Measurements from ENCODE around the gene KPNA3. TPM values are rescaled to one million over a fixed set of nuclear protein-coding genes. Genes with fewer than 3 reads are reported as not detected.

KPNA3 gene
- total RNA-seq, 1 experiment from 2014 or later, result 35.0 TPM

- CTCF ChIA-PET, result no interaction called here
- intact Hi-C loops (cut with micrococcal nuclease; ENCODE audit: unreplicated experiment), result no loop called here
- H3K9me3 ChIP-seq (ENCODE audit: insufficient read depth, low read depth), result no peaks in the 10 kb centered on the region
- BruUV-seq (replicated peaks), result no TSS peak
- H2AFZ ChIP-seq, result no peak overlapping the region
- H3K9me2 ChIP-seq (ENCODE audit: insufficient read depth), result no peaks in the 10 kb centered on the region
- H3F3A ChIP-seq (ENCODE audit: insufficient read depth, low read depth), result peaks cover 18% of the 10 kb centered on the region; the same call in 1 of the 2 replicates
- no peaks in the 10 kb centered on the region for H3K27me3 ChIP-seq (ENCODE audit: insufficient read depth, low read depth)
- TF ChIP-seq CTCF (conservative IDR thresholded peaks at IDR 0.05) (no peak), EZH2 (IDR thresholded peaks at IDR 0.05; ENCODE audit: low read depth) (no peak)
- no peak overlapping the region for H3K27ac ChIP-seq
- no peak for DNase-seq
- no peak overlapping the region for H3K4me3 ChIP-seq
- 0 out of 2 replicates have a peak, but pooled peaks cover 3% of the 10 kb centered on the region for H3K4me1 ChIP-seq (replicated peaks; ENCODE audit: insufficient read depth)
- no peaks in the 10 kb centered on the region for H3K36me3 ChIP-seq (ENCODE audit: low read depth)
- H3K4me2 ChIP-seq, result no peak overlapping the region
- POLR2A ChIA-PET (ENCODE audit: unreplicated experiment), result no interaction called here
- no peaks in the 10 kb centered on the region for H3K79me2 ChIP-seq (ENCODE audit: low read depth)
- no peaks in the 10 kb centered on the region for H4K20me1 ChIP-seq (ENCODE audit: insufficient read depth)
Observed at GRCh38 chr13:49802426-49802825, 9.9 kb upstream of the KPNA3 start.

GRCh38 chr13:49791711-49792549 lies 552 bp downstream of the KPNA3 start:
- intact Hi-C loops (cut with micrococcal nuclease; ENCODE audit: unreplicated experiment), result loop anchor here (2.0 kb wide), 1 partner anchor 67 kb away; no protein-coding TSS in a partner anchor
- ChIA-PET CTCF (interaction anchor here (0.6 to 1.3 kb wide), 5 partner anchors 101 to 236 kb away, joined by 3 to 15 read pairs (median 4); partner anchors contain the start of gene EBPL), POLR2A (ENCODE audit: unreplicated experiment) (interaction anchor here (0.5 to 0.6 kb wide), 4 partner anchors 28 to 348 kb away, joined by 4 to 13 read pairs (median 6); partner anchors contain the start of genes ARL11, CAB39L and SETDB2)
- peak in 1 of 2 experiments; percentile 45 for DNase-seq
- TF ChIP-seq EZH2 (IDR thresholded peaks at IDR 0.05; ENCODE audit: low read depth), result no peak
- no peak for TF ChIP-seq CTCF (conservative IDR thresholded peaks at IDR 0.05)
- no peaks in the 10 kb centered on the region for H3K27me3 ChIP-seq (ENCODE audit: insufficient read depth, low read depth)
- H3K9me2 ChIP-seq (ENCODE audit: insufficient read depth), result no peaks in the 10 kb centered on the region
- peak overlapping the region; percentile 76 for H2AFZ ChIP-seq
- H3K4me2 ChIP-seq, result peak overlapping the region; percentile 77
- H3F3A ChIP-seq (ENCODE audit: insufficient read depth, low read depth), result peaks cover 22% of the 10 kb centered on the region
- H3K27ac ChIP-seq, result peak overlapping the region; percentile 79
- H3K4me1 ChIP-seq (replicated peaks; ENCODE audit: insufficient read depth), result peaks cover 24% of the 10 kb centered on the region
- no peaks in the 10 kb centered on the region for H3K9me3 ChIP-seq (ENCODE audit: insufficient read depth, low read depth)
- peaks cover 47% of the 10 kb centered on the region for H3K79me2 ChIP-seq (ENCODE audit: low read depth)
- no peaks in the 10 kb centered on the region for H3K36me3 ChIP-seq (ENCODE audit: low read depth)
- H4K20me1 ChIP-seq (ENCODE audit: insufficient read depth), result peaks cover 11% of the 10 kb centered on the region; the same call in 1 of the 2 replicates
- no TSS peak for BruUV-seq (replicated peaks)
- H3K4me3 ChIP-seq, result peak overlapping the region; percentile 68

DNA sequence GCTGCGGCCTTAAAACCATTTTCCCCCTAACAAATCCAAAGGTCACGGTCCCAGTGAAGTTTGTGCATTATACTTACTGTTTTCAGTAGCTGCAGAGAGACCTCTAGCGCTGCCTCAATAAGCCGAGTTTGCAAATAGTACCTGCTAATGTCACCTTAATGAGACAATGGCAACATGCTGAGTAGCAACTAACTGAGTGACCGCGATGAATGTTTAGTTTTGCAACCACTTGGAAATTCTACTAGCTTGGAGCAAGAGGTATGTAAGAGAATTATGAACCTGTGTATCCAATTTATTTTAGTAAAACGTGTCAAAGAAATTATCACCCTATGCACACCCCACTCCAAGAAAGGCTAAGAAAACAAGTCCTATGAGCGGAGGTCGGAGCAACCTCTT lies 1.2 kb downstream of the KPNA3 start:
- no TSS peak for BruUV-seq (replicated peaks)
- TF ChIP-seq CTCF (conservative IDR thresholded peaks at IDR 0.05), result no peak
- no peak for TF ChIP-seq EZH2 (IDR thresholded peaks at IDR 0.05; ENCODE audit: low read depth)
- no peaks in the 10 kb centered on the region for H3K9me3 ChIP-seq (ENCODE audit: insufficient read depth, low read depth)
- H2AFZ ChIP-seq, result peak overlapping the region; percentile 76; the same call in 1 of the 2 replicates
- peaks cover 24% of the 10 kb centered on the region for H3K4me1 ChIP-seq (replicated peaks; ENCODE audit: insufficient read depth)
- H3K27me3 ChIP-seq (ENCODE audit: insufficient read depth, low read depth), result no peaks in the 10 kb centered on the region
- H3F3A ChIP-seq (ENCODE audit: insufficient read depth, low read depth), result peaks cover 22% of the 10 kb centered on the region
- H3K4me3 ChIP-seq, result peak overlapping the region; percentile 68
- peaks cover 54% of the 10 kb centered on the region for H3K79me2 ChIP-seq (ENCODE audit: low read depth)
- CTCF ChIA-PET, result interaction anchor here (1.2 kb wide), 1 partner anchor 100 kb away, joined by 5 read pairs; the partner anchor contains the start of gene EBPL
- peak; percentile 9 to 44 for DNase-seq
- H3K27ac ChIP-seq, result peak overlapping the region; percentile 79
- POLR2A ChIA-PET (ENCODE audit: unreplicated experiment), result interaction anchor here (0.5 to 0.6 kb wide), 3 partner anchors 27 to 174 kb away, joined by 4 to 13 read pairs (median 5); partner anchors contain the start of gene ARL11
- H3K9me2 ChIP-seq (ENCODE audit: insufficient read depth), result no peaks in the 10 kb centered on the region
- intact Hi-C loops (cut with micrococcal nuclease; ENCODE audit: unreplicated experiment), result loop anchor here (2.0 kb wide), 1 partner anchor 67 kb away; no protein-coding TSS in a partner anchor
- H3K4me2 ChIP-seq, result peak overlapping the region; percentile 77
- H3K36me3 ChIP-seq (ENCODE audit: low read depth), result no peaks in the 10 kb centered on the region
- peaks cover 17% of the 10 kb centered on the region; the same call in 1 of the 2 replicates for H4K20me1 ChIP-seq (ENCODE audit: insufficient read depth)
